Measurements from ENCODE around the gene HSD17B11. TPM values are rescaled to one million over a fixed set of nuclear protein-coding genes. Genes with fewer than 3 reads are reported as not detected.

Gene HSD17B11
- 35.5 and 58.4 TPM in 2 replicates for polyA plus RNA-seq

GRCh38 chr4:87390891-87391575 is at the start of gene HSD17B11:
Gene HSD17B11 (minus strand): TSS chr4:87391188. CDS start chr4:87391070, 118 bp downstream.

GRCh38 chr4:87422104-87423052 is 31.4 kb upstream of the HSD17B11 start, which contains the start of gene NUDT9:
Gene NUDT9 (plus strand): TSS chr4:87422573. CDS start chr4:87422906, 333 bp downstream.

GRCh38 chr4:87322754-87323153 is 68.2 kb downstream of the HSD17B11 start, which contains the start of gene HSD17B13:
Gene HSD17B13 (minus strand): TSS chr4:87322882. CDS start chr4:87322841, 41 bp downstream.

Other genes starting within 250 kb of the HSD17B11 start
- gene KLHL8, start 170.6 kb downstream of the HSD17B11 start, polyA plus RNA-seq = 18.0 and 19.7 TPM in 2 replicates
- 0.31 and 1.1 TPM in 2 replicates for gene HSD17B13, start 68.3 kb downstream of the HSD17B11 start, polyA plus RNA-seq
- 66.5 and 79.2 TPM in 2 replicates for gene NUDT9, start 31.4 kb upstream of the HSD17B11 start, polyA plus RNA-seq
- gene SPARCL1, start 138.2 kb upstream of the HSD17B11 start, polyA plus RNA-seq = 209 and 469 TPM in 2 replicates
- not detected in 2 replicates for gene DSPP, start 217.3 kb upstream of the HSD17B11 start, polyA plus RNA-seq

Data from Purkinje cell (primary cell).